NCI-H2196 (cell line): ENCODE measurements around the gene GRB2.
"Not testable (repeated sequence)": the region's sequence is repeated elsewhere in the genome, so short reads cannot be mapped to it uniquely, and the experiment has no call there.

Experiments used
- DNase-seq: peaks from one replicate; lab custom pipeline; 2025; ENCODE audit not compliant: unreplicated experiment; lab: John Stamatoyannopoulos, UW

Gene GRB2

GRCh38 chr17:75288770-75289114 lies 116.7 kb downstream of the GRB2 start:
- DNase-seq: peak; percentile 74

GRCh38 chr17:75288359-75288758 lies 117.1 kb downstream of the GRB2 start:
- no peak for DNase-seq

- DNase-seq: no peak
Measured at GRCh38 chr17:75287221-75287620, 118.3 kb downstream of the GRB2 start.

- DNase-seq: no peak
Measured at GRCh38 chr17:75285123-75285522, 120.4 kb downstream of the GRB2 start.

GRCh38 chr17:75280189-75280588 lies 125.3 kb downstream of the GRB2 start:
- DNase-seq: not testable (repeated sequence)

GRCh38 chr17:75277664-75278071 lies 127.8 kb downstream of the GRB2 start:
- DNase-seq: no peak

GRCh38 chr17:75273977-75274708 lies 131.3 kb downstream of the GRB2 start:
- no peak for DNase-seq

- DNase-seq: no peak
Measured at GRCh38 chr17:75272848-75273184, 132.7 kb downstream of the GRB2 start.

- peak; percentile 41 for DNase-seq
Measured at GRCh38 chr17:75271955-75272847, 133.3 kb downstream of the GRB2 start.

- DNase-seq: peak; percentile 90
Measured at GRCh38 chr17:75271233-75271954, 134.1 kb downstream of the GRB2 start.

GRCh38 chr17:75270966-75271232 lies 134.6 kb downstream of the GRB2 start, which contains the start of gene MIF4GD:
Gene MIF4GD (minus strand): TSS chr17:75271231. CDS start chr17:75270195, 1,036 bp downstream.
- no peak for DNase-seq

- peak; percentile 57 for DNase-seq
Measured at GRCh38 chr17:75270218-75270965, 135.1 kb downstream of the GRB2 start.

GRCh38 chr17:75269844-75270217 lies 135.6 kb downstream of the GRB2 start:
- no peak for DNase-seq
